HEK293 (cell line): ENCODE data around the gene FAM167B.

Source experiments
- GLIS2 ChIP-seq: fragments of 450-650 bp; formaldehyde crosslinking; IDR thresholded peaks from 2 replicates; pipeline ENCODE4 v1.5.1; 2016; ENCODE audit warnings: missing biosample characterization, missing genetic modification characterization
- HOXC10 ChIP-seq: sonication (generic); formaldehyde crosslinking; IDR thresholded peaks from 2 replicates; pipeline ENCODE4 v1.8.1; 2023; ENCODE audit warnings: mild to moderate bottlenecking, missing genetic modification reagents
- KLF1 ChIP-seq: fragments of 450-650 bp; formaldehyde crosslinking; IDR thresholded peaks from 2 replicates; pipeline ENCODE4 v1.5.1; 2016; ENCODE audit warnings: missing biosample characterization, missing genetic modification characterization
- KLF16 ChIP-seq: fragments of 450-650 bp; formaldehyde crosslinking; IDR thresholded peaks from 2 replicates; pipeline ENCODE4 v1.5.1; 2017; ENCODE audit warnings: missing biosample characterization, missing genetic modification characterization
- KLF9 ChIP-seq: fragments of 450-650 bp; formaldehyde crosslinking; IDR thresholded peaks from 2 replicates; pipeline ENCODE4 v1.5.1; 2016; ENCODE audit warnings: missing biosample characterization, missing genetic modification characterization, low read depth
- PRDM1 ChIP-seq: fragments of 450-650 bp; formaldehyde crosslinking; IDR thresholded peaks from 2 replicates; pipeline ENCODE4; 2016; ENCODE audit warnings: missing biosample characterization, missing genetic modification characterization
- SETDB1 ChIP-seq: IDR thresholded peaks from one replicate; pipeline ENCODE4 v1.6.1; 2017; ENCODE audit warnings: mild to moderate bottlenecking, low read length, moderate library complexity, mixed read lengths; ENCODE audit not compliant: insufficient read length
- ZBTB20 ChIP-seq: fragments of 450-650 bp; formaldehyde crosslinking; IDR thresholded peaks from 2 replicates; pipeline ENCODE4 v1.5.1; 2016; ENCODE audit warnings: missing biosample characterization, missing genetic modification characterization
- ZNF114 ChIP-seq: fragments of 450-650 bp; formaldehyde crosslinking; IDR thresholded peaks from 2 replicates; pipeline ENCODE4 v1.5.0; 2017; ENCODE audit warnings: missing biosample characterization, missing genetic modification characterization
- ZNF138 ChIP-seq: fragments of 450-650 bp; formaldehyde crosslinking; IDR thresholded peaks from 2 replicates; pipeline ENCODE4 v1.5.1; 2016; ENCODE audit warnings: missing biosample characterization, missing genetic modification characterization, borderline replicate concordance
- ZNF169 ChIP-seq: fragments of 450-650 bp; formaldehyde crosslinking; IDR thresholded peaks from 2 replicates; pipeline ENCODE4 v1.5.1; 2016; ENCODE audit warnings: missing biosample characterization, missing genetic modification characterization
- ZNF23 ChIP-seq: fragments of 450-650 bp; formaldehyde crosslinking; IDR thresholded peaks from 2 replicates; pipeline ENCODE4 v1.5.1; 2016; ENCODE audit warnings: missing biosample characterization, missing genetic modification characterization, borderline replicate concordance
- ZNF248 ChIP-seq: fragments of 450-650 bp; formaldehyde crosslinking; IDR thresholded peaks from 2 replicates; pipeline ENCODE4 v1.5.1; 2017; ENCODE audit warnings: missing biosample characterization, missing genetic modification characterization
- ZNF366 ChIP-seq: fragments of 450-650 bp; formaldehyde crosslinking; conservative IDR thresholded peaks from 2 replicates; pipeline ENCODE4 v1.5.1; 2016; ENCODE audit warnings: missing biosample characterization, missing genetic modification characterization
- ZNF394 ChIP-seq: fragments of 450-650 bp; formaldehyde crosslinking; IDR thresholded peaks from 2 replicates; pipeline ENCODE4 v1.5.1; 2016; ENCODE audit warnings: missing biosample characterization, missing genetic modification characterization, mild to moderate bottlenecking, moderate library complexity, borderline replicate concordance
- ZNF404 ChIP-seq: fragments of 450-650 bp; formaldehyde crosslinking; IDR thresholded peaks from 2 replicates; pipeline ENCODE4 v1.5.1; 2017; ENCODE audit warnings: missing biosample characterization, missing genetic modification characterization
- ZNF549 ChIP-seq: fragments of 450-650 bp; IDR thresholded peaks from 2 replicates; pipeline ENCODE4 v1.5.1; 2018; ENCODE audit warnings: missing biosample characterization, missing genetic modification characterization, mild to moderate bottlenecking, inconsistent platforms, moderate library complexity
- ZNF596 ChIP-seq: fragments of 450-650 bp; IDR thresholded peaks from 2 replicates; pipeline ENCODE4 v1.5.0; 2018; ENCODE audit warnings: missing biosample characterization, mild to moderate bottlenecking, missing genetic modification characterization, moderate library complexity
- ZNF792 ChIP-seq: fragments of 450-650 bp; formaldehyde crosslinking; IDR thresholded peaks from 2 replicates; pipeline ENCODE4 v1.5.1; 2016; ENCODE audit warnings: missing biosample characterization, missing genetic modification characterization
- ZNF830 ChIP-seq: fragments of 450-650 bp; IDR thresholded peaks from 2 replicates; pipeline ENCODE4 v1.5.0; 2018; ENCODE audit warnings: missing biosample characterization, missing genetic modification characterization, low read depth, mild to moderate bottlenecking, moderate library complexity
- TF ChIP-seq, protein P1 (sequence below): fragments of 450-650 bp; formaldehyde crosslinking; IDR thresholded peaks from 2 replicates; pipeline ENCODE4 v1.5.1; 2016; ENCODE audit warnings: missing biosample characterization, missing genetic modification characterization
- TF ChIP-seq, protein P2 (sequence below): fragments of 450-650 bp; IDR thresholded peaks from 2 replicates; pipeline ENCODE4 v1.5.1; 2018; ENCODE audit warnings: missing biosample characterization, missing genetic modification characterization
- TF ChIP-seq, protein P3 (sequence below): fragments of 450-650 bp; formaldehyde crosslinking; IDR thresholded peaks from 2 replicates; pipeline ENCODE4 v1.5.1; 2016; ENCODE audit warnings: missing biosample characterization, missing genetic modification characterization
- TF ChIP-seq, protein P4 (sequence below): fragments of 450-650 bp; formaldehyde crosslinking; IDR thresholded peaks from 2 replicates; pipeline ENCODE4 v1.5.1; 2016; ENCODE audit warnings: missing biosample characterization, missing genetic modification characterization, low read depth
- TF ChIP-seq, protein P5 (sequence below): fragments of 450-650 bp; formaldehyde crosslinking; IDR thresholded peaks from 2 replicates; pipeline ENCODE4 v1.5.1; 2016; ENCODE audit warnings: missing biosample characterization, missing genetic modification characterization, low read depth

The FAM167B gene

DNA sequence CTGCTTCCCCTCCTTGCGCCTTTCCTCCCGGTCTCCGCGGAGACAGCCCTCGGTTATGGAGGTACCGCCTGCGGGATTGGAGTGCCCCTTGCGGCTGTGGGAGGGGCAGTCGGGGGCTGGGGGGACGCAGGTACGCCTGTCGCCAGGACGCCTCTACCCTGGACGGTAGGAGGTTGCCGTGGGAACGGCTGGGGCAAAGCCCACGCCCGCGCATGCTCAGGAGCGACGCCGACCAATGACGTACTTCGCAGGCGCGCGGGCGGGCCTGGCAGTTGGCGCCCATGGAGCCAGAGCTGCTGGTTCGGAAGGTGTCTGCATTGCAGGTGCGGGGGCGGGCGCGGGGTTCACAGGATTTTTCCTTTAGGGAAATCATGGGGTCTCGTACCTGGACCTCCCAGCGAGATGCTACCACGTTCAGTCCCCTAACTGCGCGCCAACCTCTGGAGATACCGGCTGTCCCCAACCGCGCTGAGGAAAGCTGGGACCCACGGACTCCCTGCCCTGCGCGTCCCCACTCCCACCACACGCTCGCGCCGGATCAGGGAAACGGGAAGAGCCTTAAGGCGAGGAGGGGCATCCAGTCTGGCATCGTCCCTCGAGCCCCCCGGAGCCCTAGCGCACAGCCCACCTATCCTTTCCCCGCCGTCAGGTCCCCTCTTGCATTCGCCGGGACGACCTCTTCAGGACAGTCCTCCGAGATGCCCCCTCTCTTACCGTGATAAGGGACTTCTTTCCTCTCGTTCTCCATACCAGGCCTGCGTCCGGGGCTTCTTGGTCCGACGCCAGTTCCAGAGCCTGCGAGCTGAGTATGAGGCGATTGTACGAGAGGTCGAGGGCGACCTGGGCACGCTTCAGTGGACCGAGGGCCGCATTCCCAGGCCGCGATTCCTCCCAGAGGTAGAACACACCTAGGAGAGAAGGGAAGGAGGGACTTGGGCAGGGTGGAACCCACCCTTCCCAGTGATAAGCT, 41.3 kb upstream of the FAM167B start, which contains the start of gene IQCC (continued):
- TF ChIP-seq, protein P1, sequence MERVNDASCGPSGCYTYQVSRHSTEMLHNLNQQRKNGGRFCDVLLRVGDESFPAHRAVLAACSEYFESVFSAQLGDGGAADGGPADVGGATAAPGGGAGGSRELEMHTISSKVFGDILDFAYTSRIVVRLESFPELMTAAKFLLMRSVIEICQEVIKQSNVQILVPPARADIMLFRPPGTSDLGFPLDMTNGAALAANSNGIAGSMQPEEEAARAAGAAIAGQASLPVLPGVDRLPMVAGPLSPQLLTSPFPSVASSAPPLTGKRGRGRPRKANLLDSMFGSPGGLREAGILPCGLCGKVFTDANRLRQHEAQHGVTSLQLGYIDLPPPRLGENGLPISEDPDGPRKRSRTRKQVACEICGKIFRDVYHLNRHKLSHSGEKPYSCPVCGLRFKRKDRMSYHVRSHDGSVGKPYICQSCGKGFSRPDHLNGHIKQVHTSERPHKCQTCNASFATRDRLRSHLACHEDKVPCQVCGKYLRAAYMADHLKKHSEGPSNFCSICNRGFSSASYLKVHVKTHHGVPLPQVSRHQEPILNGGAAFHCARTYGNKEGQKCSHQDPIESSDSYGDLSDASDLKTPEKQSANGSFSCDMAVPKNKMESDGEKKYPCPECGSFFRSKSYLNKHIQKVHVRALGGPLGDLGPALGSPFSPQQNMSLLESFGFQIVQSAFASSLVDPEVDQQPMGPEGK, result peak; percentile 96
- TF ChIP-seq ZNF114 (tag by site-specific recombination), result no peak
- no peak for TF ChIP-seq ZNF394
- TF ChIP-seq PRDM1, result no peak
- no peak for TF ChIP-seq ZNF248
- TF ChIP-seq ZNF138, result no peak
- no peak for TF ChIP-seq HOXC10 (CRISPR knock-in tag)
- peak; percentile 44; the same call in 1 of the 2 replicates for TF ChIP-seq GLIS2
- TF ChIP-seq ZNF404 (tag by site-specific recombination), result no peak
- no peak for TF ChIP-seq ZNF792 (tag by site-specific recombination)
- TF ChIP-seq ZNF23, result no peak
- no peak for TF ChIP-seq ZNF549 (tag by site-specific recombination)
- TF ChIP-seq, protein P2, sequence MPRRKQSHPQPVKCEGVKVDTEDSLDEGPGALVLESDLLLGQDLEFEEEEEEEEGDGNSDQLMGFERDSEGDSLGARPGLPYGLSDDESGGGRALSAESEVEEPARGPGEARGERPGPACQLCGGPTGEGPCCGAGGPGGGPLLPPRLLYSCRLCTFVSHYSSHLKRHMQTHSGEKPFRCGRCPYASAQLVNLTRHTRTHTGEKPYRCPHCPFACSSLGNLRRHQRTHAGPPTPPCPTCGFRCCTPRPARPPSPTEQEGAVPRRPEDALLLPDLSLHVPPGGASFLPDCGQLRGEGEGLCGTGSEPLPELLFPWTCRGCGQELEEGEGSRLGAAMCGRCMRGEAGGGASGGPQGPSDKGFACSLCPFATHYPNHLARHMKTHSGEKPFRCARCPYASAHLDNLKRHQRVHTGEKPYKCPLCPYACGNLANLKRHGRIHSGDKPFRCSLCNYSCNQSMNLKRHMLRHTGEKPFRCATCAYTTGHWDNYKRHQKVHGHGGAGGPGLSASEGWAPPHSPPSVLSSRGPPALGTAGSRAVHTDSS (tag by site-specific recombination), result no peak
- TF ChIP-seq KLF1 (tag by site-specific recombination), result peak; percentile 42
- TF ChIP-seq ZNF366 (tag by site-specific recombination), result no peak
- TF ChIP-seq ZBTB20 (tag by site-specific recombination), result no peak
- TF ChIP-seq, protein P3, sequence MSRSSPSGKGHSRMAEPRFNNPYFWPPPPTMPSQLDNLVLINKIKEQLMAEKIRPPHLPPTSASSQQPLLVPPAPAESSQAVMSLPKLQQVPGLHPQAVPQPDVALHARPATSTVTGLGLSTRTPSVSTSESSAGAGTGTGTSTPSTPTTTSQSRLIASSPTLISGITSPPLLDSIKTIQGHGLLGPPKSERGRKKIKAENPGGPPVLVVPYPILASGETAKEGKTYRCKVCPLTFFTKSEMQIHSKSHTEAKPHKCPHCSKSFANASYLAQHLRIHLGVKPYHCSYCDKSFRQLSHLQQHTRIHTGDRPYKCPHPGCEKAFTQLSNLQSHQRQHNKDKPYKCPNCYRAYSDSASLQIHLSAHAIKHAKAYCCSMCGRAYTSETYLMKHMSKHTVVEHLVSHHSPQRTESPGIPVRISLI (tag by site-specific recombination), result no peak
- TF ChIP-seq ZNF596 (tag by site-specific recombination), result no peak
- TF ChIP-seq ZNF169, result no peak
- TF ChIP-seq, protein P4, sequence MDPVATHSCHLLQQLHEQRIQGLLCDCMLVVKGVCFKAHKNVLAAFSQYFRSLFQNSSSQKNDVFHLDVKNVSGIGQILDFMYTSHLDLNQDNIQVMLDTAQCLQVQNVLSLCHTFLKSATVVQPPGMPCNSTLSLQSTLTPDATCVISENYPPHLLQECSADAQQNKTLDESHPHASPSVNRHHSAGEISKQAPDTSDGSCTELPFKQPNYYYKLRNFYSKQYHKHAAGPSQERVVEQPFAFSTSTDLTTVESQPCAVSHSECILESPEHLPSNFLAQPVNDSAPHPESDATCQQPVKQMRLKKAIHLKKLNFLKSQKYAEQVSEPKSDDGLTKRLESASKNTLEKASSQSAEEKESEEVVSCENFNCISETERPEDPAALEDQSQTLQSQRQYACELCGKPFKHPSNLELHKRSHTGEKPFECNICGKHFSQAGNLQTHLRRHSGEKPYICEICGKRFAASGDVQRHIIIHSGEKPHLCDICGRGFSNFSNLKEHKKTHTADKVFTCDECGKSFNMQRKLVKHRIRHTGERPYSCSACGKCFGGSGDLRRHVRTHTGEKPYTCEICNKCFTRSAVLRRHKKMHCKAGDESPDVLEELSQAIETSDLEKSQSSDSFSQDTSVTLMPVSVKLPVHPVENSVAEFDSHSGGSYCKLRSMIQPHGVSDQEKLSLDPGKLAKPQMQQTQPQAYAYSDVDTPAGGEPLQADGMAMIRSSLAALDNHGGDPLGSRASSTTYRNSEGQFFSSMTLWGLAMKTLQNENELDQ, result no peak
- no peak for TF ChIP-seq ZNF830 (tag by site-specific recombination)
- 0 out of 2 replicates have a peak, but pooled peaks have one; percentile 35 for TF ChIP-seq KLF9 (tag by site-specific recombination)
- TF ChIP-seq KLF16 (tag by site-specific recombination), result peak; percentile 57; the same call in 1 of the 2 replicates
- TF ChIP-seq, protein P5, sequence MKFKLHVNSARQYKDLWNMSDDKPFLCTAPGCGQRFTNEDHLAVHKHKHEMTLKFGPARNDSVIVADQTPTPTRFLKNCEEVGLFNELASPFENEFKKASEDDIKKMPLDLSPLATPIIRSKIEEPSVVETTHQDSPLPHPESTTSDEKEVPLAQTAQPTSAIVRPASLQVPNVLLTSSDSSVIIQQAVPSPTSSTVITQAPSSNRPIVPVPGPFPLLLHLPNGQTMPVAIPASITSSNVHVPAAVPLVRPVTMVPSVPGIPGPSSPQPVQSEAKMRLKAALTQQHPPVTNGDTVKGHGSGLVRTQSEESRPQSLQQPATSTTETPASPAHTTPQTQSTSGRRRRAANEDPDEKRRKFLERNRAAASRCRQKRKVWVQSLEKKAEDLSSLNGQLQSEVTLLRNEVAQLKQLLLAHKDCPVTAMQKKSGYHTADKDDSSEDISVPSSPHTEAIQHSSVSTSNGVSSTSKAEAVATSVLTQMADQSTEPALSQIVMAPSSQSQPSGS (tag by site-specific recombination), result peak; percentile 89
- TF ChIP-seq SETDB1, result no peak
